ENCODE results near the gene C15orf62.

The C15orf62 gene

DNA sequence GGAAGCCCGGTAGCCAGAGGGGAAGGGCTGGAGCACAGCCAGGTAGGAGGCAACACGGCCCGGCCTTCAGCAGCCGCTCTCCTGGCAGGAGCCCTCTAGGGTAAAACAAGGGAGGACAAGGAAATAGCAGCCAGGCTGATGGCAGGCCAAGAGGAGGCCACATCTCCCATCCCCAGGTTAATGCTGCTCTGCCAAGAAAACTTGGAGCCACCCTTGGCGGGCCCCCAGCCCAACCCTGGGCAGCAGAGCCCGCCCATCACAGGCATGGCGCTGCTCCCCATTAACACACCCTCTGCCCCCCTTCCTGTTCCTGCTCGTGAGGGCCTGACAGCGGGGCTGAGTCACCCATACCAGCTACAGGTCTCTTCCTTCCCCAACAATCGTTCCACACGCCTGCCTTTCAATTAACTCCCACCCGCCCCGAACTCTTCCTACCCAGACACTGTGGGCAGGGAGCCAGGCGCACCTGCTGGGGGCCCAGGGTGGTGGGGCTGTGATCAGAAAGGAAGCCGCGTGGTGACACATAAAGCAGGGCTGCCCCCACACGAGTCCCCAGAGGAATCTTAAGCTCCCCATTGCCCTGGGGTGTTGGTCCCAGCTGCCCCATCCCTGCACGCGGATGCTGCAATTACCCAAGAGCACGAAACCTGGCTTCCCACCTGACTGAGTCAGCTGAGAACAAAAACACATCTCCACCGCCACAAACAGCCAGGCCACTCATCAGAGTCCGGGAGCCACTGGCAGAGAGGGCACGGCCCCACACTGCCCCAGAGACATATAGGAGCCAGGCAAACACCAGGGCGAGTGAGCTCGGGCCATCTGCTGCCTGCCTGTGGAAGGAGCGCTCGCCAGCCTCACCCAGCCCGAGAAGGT, at the start of gene C15orf62:
Gene C15orf62 (plus strand): TSS at position 707 of the 873 bp plus-strand sequence. CDS start 516 bp downstream, outside the sequence.
- DNase-seq (ENCODE audit: low read depth) = no peak

GRCh38 chr15:40721701-40722100, 48.1 kb upstream of the C15orf62 start:
- DNase-seq (ENCODE audit: low read depth) = no peak

GRCh38 chr15:40722354-40722753, 47.4 kb upstream of the C15orf62 start:
- no peak for DNase-seq (ENCODE audit: low read depth)

DNA sequence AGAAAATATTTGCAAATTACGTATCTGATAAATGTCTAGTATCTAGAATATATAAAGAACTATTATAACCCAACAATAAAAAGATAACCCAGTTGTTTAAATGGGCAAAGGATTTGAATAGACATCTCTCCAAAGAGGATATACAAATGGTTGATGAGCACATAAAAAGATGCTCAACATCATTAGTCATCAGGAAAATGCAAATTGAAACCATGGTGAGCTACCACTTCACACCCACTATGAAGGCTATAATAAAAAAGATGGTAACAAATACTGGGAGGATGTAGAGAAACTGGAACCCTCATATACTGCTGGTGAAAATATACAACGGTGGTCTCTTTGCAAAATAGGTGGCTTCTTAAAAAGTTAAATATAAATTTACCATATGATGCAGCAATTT, 46.8 kb upstream of the C15orf62 start:
- DNase-seq (ENCODE audit: low read depth) = no peak

DNA sequence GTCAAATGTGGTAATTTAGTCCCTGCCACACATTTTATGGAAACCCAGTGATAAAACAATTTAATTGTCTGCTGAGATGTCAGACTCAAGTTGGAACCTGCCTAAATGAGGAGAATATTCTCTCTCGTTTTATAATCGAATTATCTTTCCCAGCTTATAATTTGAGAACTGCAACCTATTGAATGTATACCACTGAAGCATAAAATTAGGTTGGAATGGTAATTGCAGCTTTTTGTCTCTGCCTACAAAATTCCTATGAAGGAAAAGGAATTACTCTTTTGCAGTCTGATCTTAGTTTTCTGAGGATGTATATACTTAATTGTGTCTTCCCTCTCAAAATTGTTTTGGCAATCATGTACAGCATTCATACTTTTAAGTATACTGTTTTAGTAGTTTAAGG, 45.9 kb upstream of the C15orf62 start:
- DNase-seq (ENCODE audit: low read depth) = no peak

- DNase-seq (ENCODE audit: low read depth) = no peak
Observed at GRCh38 chr15:40731034-40731433, 38.7 kb upstream of the C15orf62 start.

GRCh38 chr15:40736575-40736974, 33.2 kb upstream of the C15orf62 start:
- DNase-seq (ENCODE audit: low read depth) = no peak

- DNase-seq (ENCODE audit: low read depth) = no peak
Observed at GRCh38 chr15:40737048-40737447, 32.7 kb upstream of the C15orf62 start.

DNA sequence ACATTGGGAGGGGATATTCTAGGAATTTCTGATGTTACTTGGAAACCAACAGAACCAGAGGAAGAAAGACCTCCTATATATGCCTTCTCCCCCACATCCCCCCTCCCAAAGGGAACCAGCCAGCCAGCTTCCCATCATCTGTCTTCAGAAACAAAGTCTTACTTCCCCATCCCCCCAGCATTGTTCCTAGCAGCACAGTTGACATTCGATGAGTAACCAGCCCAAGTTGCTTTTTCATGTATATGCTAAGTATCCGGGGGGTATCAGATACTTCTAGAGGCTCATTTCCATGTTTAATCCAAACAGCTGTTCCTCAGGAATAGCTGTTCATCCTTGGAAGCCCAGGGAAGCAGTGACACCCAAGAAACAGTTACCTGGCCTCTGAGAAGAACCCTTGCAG, 30.7 kb upstream of the C15orf62 start:
- no peak for DNase-seq (ENCODE audit: low read depth)

DNA sequence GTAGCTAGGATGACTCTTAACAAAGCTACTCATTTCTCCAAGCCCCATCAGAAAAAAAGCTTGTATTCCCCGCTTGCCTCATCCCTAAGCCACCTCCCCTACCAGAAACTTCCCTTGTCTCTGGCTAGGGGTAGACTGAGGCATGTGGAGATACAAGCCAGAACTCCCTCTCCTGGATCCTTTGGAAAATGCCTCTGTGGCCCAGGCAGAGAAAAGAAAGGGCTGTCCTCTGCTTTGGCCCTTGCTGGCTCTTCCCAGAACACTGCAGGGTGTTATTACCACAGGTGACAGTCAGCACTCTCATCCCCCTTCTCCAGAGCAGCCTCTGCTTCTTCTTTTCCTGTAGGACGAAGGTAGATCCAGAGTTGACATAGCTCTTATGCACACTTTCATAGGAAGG, 29.9 kb upstream of the C15orf62 start:
- no peak for DNase-seq (ENCODE audit: low read depth)

DNA sequence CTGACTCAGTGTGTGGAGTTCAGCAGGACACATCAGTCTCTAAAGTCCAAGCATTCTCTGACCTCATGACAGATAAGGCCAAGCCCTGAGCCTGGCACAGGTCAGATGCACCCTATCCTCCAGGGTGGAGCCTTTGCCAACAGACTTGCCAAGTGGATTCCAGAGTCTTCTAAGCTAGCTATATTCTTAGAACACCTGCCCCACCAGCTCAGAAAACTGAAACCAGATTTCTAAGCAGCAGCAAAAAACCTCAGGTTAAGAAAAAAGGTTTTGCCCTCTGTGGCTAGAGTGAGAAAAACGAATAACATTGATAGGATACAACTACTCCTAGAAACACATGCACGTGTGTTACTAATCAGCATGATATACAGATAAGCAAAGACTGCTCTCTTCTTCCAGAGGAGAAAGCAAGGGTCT, 26.3 kb upstream of the C15orf62 start:
- no peak for DNase-seq (ENCODE audit: low read depth)

- DNase-seq (ENCODE audit: low read depth) = peak; percentile 72
Observed at GRCh38 chr15:40743921-40744814, 25.6 kb upstream of the C15orf62 start.

GRCh38 chr15:40744815-40745152, 25.0 kb upstream of the C15orf62 start:
- no peak for DNase-seq (ENCODE audit: low read depth)

- DNase-seq (ENCODE audit: low read depth) = no peak
Observed at GRCh38 chr15:40746916-40747418, 22.8 kb upstream of the C15orf62 start.

DNA sequence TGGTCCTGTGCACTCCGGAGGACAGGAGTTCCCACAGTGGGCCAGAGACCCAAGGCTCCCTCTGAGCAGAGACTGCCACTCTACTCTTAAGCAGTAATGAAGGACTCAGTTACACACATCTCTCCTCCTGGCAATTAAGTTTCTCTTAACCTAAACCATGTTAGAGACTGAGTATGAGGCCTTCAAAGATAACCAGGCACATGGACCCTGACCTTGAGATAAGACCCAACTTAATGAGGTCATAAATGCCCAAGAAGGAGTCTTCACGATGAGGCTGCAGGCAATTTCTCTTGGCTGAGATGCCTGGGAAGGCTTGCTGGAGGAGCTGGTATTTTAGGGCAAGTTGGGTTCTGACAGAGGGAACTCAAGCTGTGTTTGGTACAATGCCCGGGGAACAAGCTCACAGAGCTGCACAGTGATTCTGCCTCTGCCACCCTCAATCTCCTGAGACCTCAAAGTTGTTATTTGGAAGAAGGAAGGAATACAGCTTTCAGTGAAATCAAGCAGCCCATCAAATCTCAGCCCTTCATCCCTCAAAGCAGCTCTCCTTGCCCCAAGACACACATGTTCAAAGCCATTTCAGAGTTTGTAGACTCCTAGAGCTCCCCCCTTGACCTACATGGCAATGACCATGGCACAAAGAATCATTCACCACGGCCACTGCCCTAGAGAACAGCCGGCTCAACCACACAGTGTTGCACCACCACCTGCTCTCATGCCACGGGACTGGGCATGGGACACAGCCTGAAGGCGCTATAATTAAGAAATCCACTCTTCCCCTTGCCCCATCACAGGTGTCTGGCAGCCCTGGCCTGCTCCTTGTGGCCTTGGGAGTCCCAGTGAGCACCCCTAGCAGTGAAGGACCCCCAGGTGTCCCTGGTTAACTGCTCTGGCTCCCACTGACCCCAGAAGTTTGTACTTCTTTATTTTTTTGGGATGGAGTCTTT, 21.8 kb upstream of the C15orf62 start:
- DNase-seq (ENCODE audit: low read depth) = no peak

- no peak for DNase-seq (ENCODE audit: low read depth)
Observed at GRCh38 chr15:40749151-40749630, 20.6 kb upstream of the C15orf62 start.

DNA sequence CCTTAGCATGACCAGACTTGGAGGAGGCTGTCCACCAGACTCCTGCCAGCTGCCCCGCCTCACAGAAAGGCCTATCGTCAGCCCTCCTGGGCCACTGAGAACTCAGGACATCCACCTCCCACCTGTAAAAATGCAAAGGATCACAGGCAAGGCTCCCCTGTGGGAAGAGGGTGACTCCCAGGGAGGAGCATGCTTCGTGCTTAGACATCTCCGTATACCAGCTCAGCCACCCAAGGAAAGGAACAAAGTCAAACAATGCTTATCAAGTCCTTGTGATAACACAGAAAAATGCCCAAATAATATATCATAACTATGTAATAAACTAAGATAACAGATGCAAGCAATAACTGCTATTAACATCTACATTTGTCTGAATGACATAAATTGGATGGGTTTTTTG, 18.9 kb upstream of the C15orf62 start:
- no peak for DNase-seq (ENCODE audit: low read depth)

- DNase-seq (ENCODE audit: low read depth) = no peak
Observed at GRCh38 chr15:40751745-40752144, 18.0 kb upstream of the C15orf62 start.

GRCh38 chr15:40754574-40754882, 15.3 kb upstream of the C15orf62 start:
- no peak for DNase-seq (ENCODE audit: low read depth)

DNA sequence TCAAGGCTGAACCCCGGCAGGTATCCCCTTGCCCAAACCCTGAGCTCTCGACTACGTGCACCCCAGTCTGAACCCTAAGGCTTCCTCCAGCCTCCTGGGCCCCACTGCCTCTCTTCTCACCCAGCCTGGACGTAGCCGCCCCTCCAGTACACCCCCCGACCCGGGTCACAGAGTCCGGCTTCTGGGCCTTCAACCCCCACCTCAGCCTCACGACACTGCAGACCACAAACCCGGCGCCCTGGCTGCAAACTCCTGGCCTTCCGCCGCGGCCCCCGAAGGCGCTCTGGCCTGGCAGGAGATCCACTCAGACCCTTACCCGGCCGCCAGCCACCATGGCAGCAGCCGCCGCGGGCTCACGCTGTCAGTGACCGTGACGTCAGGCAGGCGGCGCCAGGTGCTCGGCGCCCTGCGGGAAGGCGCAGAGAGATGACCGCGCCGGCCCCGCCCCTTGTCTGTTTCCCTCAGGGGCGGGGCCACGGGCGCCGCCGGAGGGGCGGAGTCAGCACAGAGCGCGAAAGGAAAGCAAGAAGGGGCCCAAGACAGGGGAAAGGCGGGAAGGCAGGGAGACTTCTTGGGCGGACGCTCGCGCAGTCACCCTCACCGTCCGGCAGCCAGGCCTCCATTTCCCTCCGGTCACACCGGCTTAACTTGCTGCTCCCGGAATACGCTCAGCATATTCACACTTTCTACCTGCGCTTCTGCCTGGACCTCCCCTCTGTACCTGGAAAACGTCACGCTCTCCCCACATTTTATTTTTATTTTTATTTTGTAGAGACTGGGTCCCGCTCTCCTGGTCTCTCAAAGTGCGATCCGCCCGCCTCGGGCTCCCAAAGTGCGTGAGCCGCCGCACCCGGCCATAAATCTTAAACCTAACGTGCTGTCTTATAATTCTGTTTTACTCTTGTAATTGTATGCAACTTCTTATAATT, 14.6 kb upstream of the C15orf62 start, which contains the start of gene RMDN3:
Gene RMDN3 (minus strand): TSS at position 372 of the 929 bp plus-strand sequence. CDS start 471 bp downstream, outside the sequence.
- DNase-seq (ENCODE audit: low read depth) = no peak
